Osteoblast (primary cell): ENCODE data around the gene GPC5. TPM values are rescaled to one million over a fixed set of nuclear protein-coding genes. Genes with fewer than 3 reads are reported as not detected.

Experiments
- DNase-seq: peaks from one replicate; pipeline ENCODE4 v3.0.0; 2011; ENCODE audit warnings: low spot score, mixed read lengths; ENCODE audit not compliant: insufficient read length; ENCODE audit errors: missing footprints
- H2AFZ ChIP-seq: 2 replicates; pipeline ENCODE4 v1.6.0; 2011; ENCODE audit warnings: mild to moderate bottlenecking, low read length
- H3K27ac ChIP-seq: 2 replicates; pipeline ENCODE4 v1.5.1; 2011; ENCODE audit warnings: mild to moderate bottlenecking, low read depth, low read length, moderate library complexity
- H3K27me3 ChIP-seq: 2 replicates; pipeline ENCODE4 v1.6.0; 2012; ENCODE audit warnings: mild to moderate bottlenecking, control low read depth, inconsistent platforms, low read length, moderate library complexity; ENCODE audit not compliant: insufficient read depth
- H3K36me3 ChIP-seq: 2 replicates; pipeline ENCODE4 v1.5.1; 2011; ENCODE audit warnings: mild to moderate bottlenecking, low read length, control low read depth, moderate library complexity; ENCODE audit not compliant: insufficient read depth
- H3K4me1 ChIP-seq: 2 replicates; pipeline ENCODE4 v1.5.1; 2011; ENCODE audit warnings: mild to moderate bottlenecking, low read length, control low read depth, moderate library complexity; ENCODE audit not compliant: insufficient read depth
- H3K4me2 ChIP-seq: 2 replicates; pipeline ENCODE4 v1.6.0; 2011; ENCODE audit warnings: mild to moderate bottlenecking, low read length; ENCODE audit not compliant: insufficient read depth
- H3K4me3 ChIP-seq: fragments of 200-600 bp; sonication (generic); 3 replicates; pipeline ENCODE4 v1.5.1; 2012; ENCODE audit warnings: mild to moderate bottlenecking, low read length, inconsistent platforms; ENCODE audit not compliant: insufficient read depth
- H3K79me2 ChIP-seq: 2 replicates; pipeline ENCODE4 v1.6.0; 2012; ENCODE audit warnings: mild to moderate bottlenecking, low read length, control low read depth, inconsistent platforms; ENCODE audit not compliant: insufficient read depth
- H3K9me3 ChIP-seq: 2 replicates; pipeline ENCODE4 v1.5.1; 2011; ENCODE audit warnings: low read depth, low read length, control low read depth
- H4K20me1 ChIP-seq: 2 replicates; pipeline ENCODE4 v1.6.0; 2012; ENCODE audit warnings: mild to moderate bottlenecking, low read length, control low read depth; ENCODE audit not compliant: insufficient read depth
- CTCF ChIP-seq: IDR thresholded peaks from 2 replicates; pipeline ENCODE4 v1.5.1; 2011; ENCODE audit warnings: mild to moderate bottlenecking, low read depth, low read length, moderate library complexity; ENCODE audit errors: extremely low read depth
- total RNA-seq: library from RNA; depleted of rRNA; stranded (reverse); fragments of >200 nt; gene quantifications from 2 replicates; pipeline ENCODE4 v1.2.3, GENCODE V29; 2012

Gene GPC5
- total RNA-seq, 1 donor: 0.36 TPM

GRCh38 chr13:92150606-92151005 lies 752.2 kb downstream of the GPC5 start:
- no peak for TF ChIP-seq CTCF
- Histone ChIP-seq H2AFZ (no peak overlapping the region), H3K4me2 (no peak overlapping the region), H4K20me1 (no peaks in the 10 kb centered on the region), H3K4me1 (no peaks in the 10 kb centered on the region), H3K4me3 (no peak overlapping the region), H3K79me2 (no peaks in the 10 kb centered on the region), H3K36me3 (no peaks in the 10 kb centered on the region), H3K9me3 (no peaks in the 10 kb centered on the region), H3K27ac (no peak overlapping the region), H3K27me3 (no peaks in the 10 kb centered on the region)
- DNase-seq: no peak

- no peaks in the 10 kb centered on the region for H3K36me3 ChIP-seq
- no peaks in the 10 kb centered on the region for H3K4me1 ChIP-seq
- no peaks in the 10 kb centered on the region for H3K27me3 ChIP-seq
- no peaks in the 10 kb centered on the region for H3K79me2 ChIP-seq
- no peak for TF ChIP-seq CTCF
- no peak overlapping the region for H3K4me2 ChIP-seq
- no peak overlapping the region for H2AFZ ChIP-seq
- no peak overlapping the region for H3K4me3 ChIP-seq
- DNase-seq: no peak
- H3K27ac ChIP-seq: no peak overlapping the region
- H4K20me1 ChIP-seq: no peaks in the 10 kb centered on the region
- H3K9me3 ChIP-seq: no peaks in the 10 kb centered on the region
Measured at GRCh38 chr13:92158346-92158745, 759.9 kb downstream of the GPC5 start.

GRCh38 chr13:92164822-92165221 lies 766.4 kb downstream of the GPC5 start:
- no peak overlapping the region for H2AFZ ChIP-seq
- H3K9me3 ChIP-seq: no peaks in the 10 kb centered on the region
- H3K4me2 ChIP-seq: no peak overlapping the region
- no peaks in the 10 kb centered on the region for H3K4me1 ChIP-seq
- no peaks in the 10 kb centered on the region for H3K36me3 ChIP-seq
- H3K27me3 ChIP-seq: no peaks in the 10 kb centered on the region
- no peaks in the 10 kb centered on the region for H4K20me1 ChIP-seq
- no peaks in the 10 kb centered on the region for H3K79me2 ChIP-seq
- DNase-seq: no peak
- no peak overlapping the region for H3K27ac ChIP-seq
- no peak for TF ChIP-seq CTCF
- no peak overlapping the region for H3K4me3 ChIP-seq

- DNase-seq: no peak
Measured at GRCh38 chr13:92172191-92172590, 773.8 kb downstream of the GPC5 start.

More at GRCh38 chr13:92172191-92172590, 773.8 kb downstream of the GPC5 start:
- no peaks in the 10 kb centered on the region for H3K36me3 ChIP-seq
- no peaks in the 10 kb centered on the region for H3K79me2 ChIP-seq
- no peaks in the 10 kb centered on the region for H3K27me3 ChIP-seq
- H3K4me1 ChIP-seq: no peaks in the 10 kb centered on the region
- H3K4me2 ChIP-seq: no peak overlapping the region
- no peak overlapping the region for H3K27ac ChIP-seq
- TF ChIP-seq CTCF: no peak
- no peak overlapping the region for H2AFZ ChIP-seq
- H4K20me1 ChIP-seq: no peaks in the 10 kb centered on the region
- H3K4me3 ChIP-seq: no peak overlapping the region
- no peaks in the 10 kb centered on the region for H3K9me3 ChIP-seq
